Right renal pelvis (tissue), 4 donors: ENCODE results near the gene ARSJ. TPM values are rescaled to one million over a fixed set of nuclear protein-coding genes. Genes with fewer than 3 reads are reported as not detected.

ENCODE experiments used
- polyA plus RNA-seq, 4 donors: library from polyadenylated mRNA; unstranded; fragments of 120-200 nt; gene quantifications; one replicate each; pipeline ENCODE4 v1.2.1, GENCODE V29; 2013; ENCODE audit not compliant: insufficient read length in 4 of 4

ARSJ gene
- polyA plus RNA-seq, 4 donors: 13.9 to 19.1 (median 16.6) TPM

Other genes starting within 250 kb of the ARSJ start
- 10 to 100 TPM; 74.8 to 89.5 (median 80.9) TPM for gene CAMK2D, start 217.9 kb downstream of the ARSJ start, polyA plus RNA-seq